ENCODE results near the gene SSRP1.

- TF ChIP-seq, protein P1, sequence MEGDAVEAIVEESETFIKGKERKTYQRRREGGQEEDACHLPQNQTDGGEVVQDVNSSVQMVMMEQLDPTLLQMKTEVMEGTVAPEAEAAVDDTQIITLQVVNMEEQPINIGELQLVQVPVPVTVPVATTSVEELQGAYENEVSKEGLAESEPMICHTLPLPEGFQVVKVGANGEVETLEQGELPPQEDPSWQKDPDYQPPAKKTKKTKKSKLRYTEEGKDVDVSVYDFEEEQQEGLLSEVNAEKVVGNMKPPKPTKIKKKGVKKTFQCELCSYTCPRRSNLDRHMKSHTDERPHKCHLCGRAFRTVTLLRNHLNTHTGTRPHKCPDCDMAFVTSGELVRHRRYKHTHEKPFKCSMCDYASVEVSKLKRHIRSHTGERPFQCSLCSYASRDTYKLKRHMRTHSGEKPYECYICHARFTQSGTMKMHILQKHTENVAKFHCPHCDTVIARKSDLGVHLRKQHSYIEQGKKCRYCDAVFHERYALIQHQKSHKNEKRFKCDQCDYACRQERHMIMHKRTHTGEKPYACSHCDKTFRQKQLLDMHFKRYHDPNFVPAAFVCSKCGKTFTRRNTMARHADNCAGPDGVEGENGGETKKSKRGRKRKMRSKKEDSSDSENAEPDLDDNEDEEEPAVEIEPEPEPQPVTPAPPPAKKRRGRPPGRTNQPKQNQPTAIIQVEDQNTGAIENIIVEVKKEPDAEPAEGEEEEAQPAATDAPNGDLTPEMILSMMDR (conservative IDR thresholded peaks at IDR 0.05; ENCODE audit: low read depth, low read length) = no peak
- TF ChIP-seq EZH2 (IDR thresholded peaks at IDR 0.05; ENCODE audit: borderline replicate concordance, low read depth, low read length, poor library complexity, severe bottlenecking) = no peak
Observed at GRCh38 chr11:57343825-57344224, 8.1 kb upstream of the SSRP1 start.

Measured in A673 (cell line).